HepG2 (cell line): ENCODE results near the gene CDK13. TPM values are rescaled to one million over a fixed set of nuclear protein-coding genes. Genes with fewer than 3 reads are reported as not detected.

ENCODE experiments used
- ATAC-seq: fragments of 200-7000 bp; cut with Tn5 transposase; 3 replicates; pipeline ENCODE4 v1.9.1; 2020; ENCODE audit warnings: mild to moderate bottlenecking, moderate library complexity
- BruUV-seq: library from RNA; stranded (reverse); fragments of 400-500 nt; replicated peaks from 2 replicates; lab custom pipeline; 2021; lab: Mats Ljungman, UMichigan
- CTCF ChIA-PET: fragments of 300-600 bp; formaldehyde crosslinking; extraction: SDS; loops from one replicate; lab custom pipeline; 2021; ENCODE audit warnings: low total read pairs, inconsistent platforms, low intra/inter-chr PET ratio; lab: Yijun Ruan, JAX
- POLR2A ChIA-PET: fragments of 350-600 bp; sonication (Branson Sonifier 250); formaldehyde crosslinking; loops from one replicate; lab custom pipeline; 2020; ENCODE audit warnings: antibody characterized with exemption, inconsistent platforms; lab: Yijun Ruan, JAX
- DNase-seq: peaks from one replicate; pipeline ENCODE4 v3.0.0-alpha.2; 2015; ENCODE audit warnings: low spot score
- FAIRE-seq: peaks from 3 replicates; lab custom pipeline; 2011; peaks lifted over from hg19 to GRCh38; lab: Jason Lieb, UNC
- H2AFZ ChIP-seq: one replicate; pipeline ENCODE4 v1.6.1; 2011; ENCODE audit warnings: low read length, inconsistent platforms
- H3K27ac ChIP-seq: fragments of 300-600 bp; 3 replicates; pipeline ENCODE4 v1.8.0; 2011; ENCODE audit warnings: mixed run types, mild to moderate bottlenecking, mixed read lengths, low read length, inconsistent platforms; ENCODE audit not compliant: insufficient read depth; ENCODE audit errors: extremely low read length
- H3K27me3 ChIP-seq, 2 experiments: fragments of 200-600 bp in 1 of 2; 2 replicates in 1 of 2; 3 replicates in 1 of 2; pipeline versions ENCODE4 v1.6.0 to v1.8.0; 2011; ENCODE audit warnings: low read length in 2 of 2, mild to moderate bottlenecking in 2 of 2, moderate library complexity in 2 of 2, inconsistent platforms in 1 of 2; ENCODE audit not compliant: insufficient read depth in 2 of 2, control insufficient read depth in 1 of 2
- H3K36me3 ChIP-seq, 2 experiments: fragments of 200-600 bp in 1 of 2; replicated peaks in 1 of 2; 2 replicates in 1 of 2; 3 replicates in 1 of 2; pipeline versions ENCODE4 v1.5.1 to v1.8.0; 2011; ENCODE audit warnings: low read length in 2 of 2, inconsistent platforms in 1 of 2; ENCODE audit not compliant: insufficient read depth in 2 of 2, control insufficient read depth in 1 of 2
- H3K4me1 ChIP-seq: 2 replicates; pipeline ENCODE4 v1.5.1; 2012; ENCODE audit warnings: low read length, inconsistent platforms; ENCODE audit not compliant: insufficient read depth
- H3K4me2 ChIP-seq: 2 replicates; pipeline ENCODE4 v1.6.0; 2011; ENCODE audit warnings: low read depth, low read length, inconsistent platforms
- H3K4me3 ChIP-seq, 3 experiments: fragments of 200-600 bp in 1 of 3; sonication (generic), shearing (Covaris generic) in 1 of 3; replicated peaks in 1 of 3; 2 replicates each; pipeline ENCODE4 v1.5.1; 2011 to 2016; ENCODE audit warnings: low read length in 3 of 3, inconsistent platforms in 2 of 3, low read depth in 2 of 3, mild to moderate bottlenecking in 2 of 3, control low read depth in 1 of 3, mixed read lengths in 1 of 3; ENCODE audit not compliant: insufficient read depth in 1 of 3
- H3K79me2 ChIP-seq: one replicate; pipeline ENCODE4 v1.6.1; 2011; ENCODE audit warnings: low read length, inconsistent platforms; ENCODE audit not compliant: insufficient read depth
- H3K9ac ChIP-seq: 2 replicates; pipeline ENCODE4 v1.6.0; 2011; ENCODE audit warnings: mild to moderate bottlenecking, low read depth, low read length, inconsistent platforms; ENCODE audit not compliant: insufficient read depth
- H3K9me3 ChIP-seq: 2 replicates; pipeline ENCODE4 v1.5.1; 2012; ENCODE audit warnings: mild to moderate bottlenecking, low read length
- H4K20me1 ChIP-seq: 2 replicates; pipeline ENCODE4 v1.6.0; 2011; ENCODE audit warnings: inconsistent platforms, mild to moderate bottlenecking, low read length, moderate library complexity; ENCODE audit not compliant: insufficient read depth
- CHCHD3 ChIP-seq: sonication (generic); formaldehyde crosslinking; IDR thresholded peaks from 2 replicates; pipeline ENCODE4 v1.8.0; 2022; ENCODE audit warnings: mild to moderate bottlenecking, missing genetic modification reagents, moderate library complexity
- HHEX ChIP-seq: IDR thresholded peaks from 2 replicates; pipeline ENCODE4 v1.6.1; 2016; ENCODE audit warnings: control low read depth
- NFE2L2 ChIP-seq: fragments of 150-350 bp; IDR thresholded peaks from 2 replicates; pipeline ENCODE4 v1.6.1; 2014; ENCODE audit warnings: low read length
- NFKB2 ChIP-seq: sonication (generic); formaldehyde crosslinking; IDR thresholded peaks from 2 replicates; pipeline ENCODE4 v1.4.0; 2020; ENCODE audit warnings: missing genetic modification reagents, borderline replicate concordance
- SNRNP70 ChIP-seq: fragments of 200-400 bp; formaldehyde crosslinking; IDR thresholded peaks from 2 replicates; pipeline ENCODE4 v1.6.1; 2017; ENCODE audit warnings: mild to moderate bottlenecking, low read depth, low read length, moderate library complexity
- SPEN ChIP-seq: sonication (generic); formaldehyde crosslinking; IDR thresholded peaks from 2 replicates; pipeline ENCODE4 v1.5.1; 2020; ENCODE audit warnings: low read depth, mild to moderate bottlenecking, missing genetic modification reagents
- U2AF2 ChIP-seq: fragments of 200-400 bp; formaldehyde crosslinking; IDR thresholded peaks from 2 replicates; pipeline ENCODE4 v1.6.1; 2017; ENCODE audit warnings: low read depth, mild to moderate bottlenecking, low read length
- WGBS: methylation state at CpG from one replicate; pipeline ENCODE4 v1.1.6; 2017; ENCODE audit warnings: low lambda C conversion rate; 5-methylcytosine and 5-hydroxymethylcytosine counted together
- in situ Hi-C: cut with HindIII; loops from 2 replicates; pipeline ENCODE4 v1.10.0; 2017; ENCODE audit warnings: low pct_unique_long_range_greater_than_20kb; ENCODE audit not compliant: extremely low pct_ligation_motif_present
- intact Hi-C: fragments of 100-400 bp; cut with micrococcal nuclease; formaldehyde crosslinking; loops from one replicate; pipeline ENCODE4 v1.10.0; 2022; ENCODE audit not compliant: unreplicated experiment
- polyA plus RNA-seq, 8 experiments: library from polyadenylated mRNA; depleted of rRNA in 3 of 8; stranded (reverse) in 7 of 8; unstranded in 1 of 8; fragments of >200 nt; fragmentation: Illumina TruSeq in 4 of 8; extraction: Trizol in 4 of 8; gene quantifications; 2 replicates each; pipeline versions ENCODE4 v1.2.1 to v1.2.3, GENCODE V29; 2011 to 2016; ENCODE audit warnings: low read depth in 4 of 8, missing spikeins in 1 of 8, mixed read lengths in 1 of 8; ENCODE audit not compliant: insufficient read depth in 1 of 8
- total RNA-seq, 5 experiments: library from RNA; depleted of rRNA; stranded (reverse); fragments of >200 nt; fragmentation: Illumina TruSeq; extraction: Trizol; gene quantifications; 2 replicates each; pipeline ENCODE4 v1.2.3, GENCODE V29; 2016; ENCODE audit warnings: low read depth in 1 of 5
- TF ChIP-seq, protein P1 (sequence below): sonication (generic); formaldehyde crosslinking; IDR thresholded peaks from 2 replicates; pipeline ENCODE4 v1.4.0; 2020; ENCODE audit warnings: missing genetic modification reagents, borderline replicate concordance
- TF ChIP-seq, protein P2 (sequence below): sonication (generic); formaldehyde crosslinking; IDR thresholded peaks from 2 replicates; pipeline ENCODE4 v1.5.0; 2020; ENCODE audit warnings: mild to moderate bottlenecking, missing genetic modification reagents, moderate library complexity
- TF ChIP-seq, protein P3 (sequence below): sonication (generic); formaldehyde crosslinking; IDR thresholded peaks from 2 replicates; pipeline ENCODE4 v1.5.0; 2020; ENCODE audit warnings: missing genetic modification reagents
- TF ChIP-seq, protein P4 (sequence below): sonication (generic); formaldehyde crosslinking; IDR thresholded peaks from 2 replicates; pipeline ENCODE4 v1.4.0; 2020; ENCODE audit warnings: missing genetic modification reagents
- TF ChIP-seq, protein P5 (sequence below): sonication (generic); formaldehyde crosslinking; IDR thresholded peaks from 2 replicates; pipeline ENCODE4 v1.5.0; 2020; ENCODE audit warnings: missing genetic modification reagents

The CDK13 gene
- total and polyA plus RNA-seq, 2 of the 13 experiments (the other 11 are each of a cell fraction or from before 2014, with no cell fraction given), result 21.0 to 40.9 TPM

DNA sequence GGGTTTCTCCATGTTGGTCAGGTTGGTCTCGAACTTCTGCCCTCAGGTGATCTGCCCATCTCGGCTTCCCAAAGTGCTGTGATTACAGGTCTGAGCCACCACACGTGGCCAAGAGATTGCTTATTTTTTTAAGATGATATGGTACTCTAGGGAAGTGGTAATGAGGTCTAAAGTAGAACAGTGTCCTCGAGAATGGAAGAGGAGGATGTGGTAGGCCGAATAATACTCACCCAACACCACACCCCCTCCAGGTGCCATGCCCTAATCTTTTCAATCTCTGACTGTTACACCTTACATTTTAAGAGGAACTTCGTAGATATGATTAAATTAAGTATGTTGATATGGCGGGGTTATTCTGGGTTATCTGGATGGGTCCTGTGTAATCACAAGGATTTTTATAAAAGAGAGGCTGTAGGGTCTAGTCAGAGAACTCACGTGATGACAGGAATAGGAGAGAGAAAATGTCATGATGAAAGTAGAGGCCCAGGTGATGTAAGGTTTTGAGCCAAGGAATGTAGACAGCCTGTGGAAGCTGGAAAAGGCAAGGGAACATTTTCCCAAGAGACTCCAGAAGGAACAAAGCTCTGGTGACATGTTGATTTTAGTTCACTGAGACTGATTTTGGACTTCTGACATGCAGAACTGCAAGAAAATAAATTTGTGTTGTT, 29.5 kb downstream of the CDK13 start:
- H3K27ac ChIP-seq, result no peak overlapping the region
- intact Hi-C loops, result no loop called here
- H3K9me3 ChIP-seq, result no peaks in the 10 kb centered on the region
- no peaks in the 10 kb centered on the region for H3K4me1 ChIP-seq
- ChIA-PET CTCF (no interaction called here), POLR2A (no interaction called here)
- H3K4me3 ChIP-seq, result no peak overlapping the region
- no peaks in the 10 kb centered on the region for H3K36me3 ChIP-seq
- H3K9ac ChIP-seq, result no peak overlapping the region
- in situ Hi-C loops, result no loop called here
- ATAC-seq (no peak), FAIRE-seq (no peak), DNase-seq (no peak)
- peaks cover 5% of the 10 kb centered on the region for H4K20me1 ChIP-seq
- no peak overlapping the region for H3K4me2 ChIP-seq
- H2AFZ ChIP-seq, result no peak overlapping the region
- H3K79me2 ChIP-seq, result peaks cover 80% of the 10 kb centered on the region
- 93% methylated on average over 8 of the region's 8 CpGs for WGBS
- BruUV-seq, result no TSS peak
- H3K27me3 ChIP-seq, result no peaks in the 10 kb centered on the region
- TF ChIP-seq, protein P1, sequence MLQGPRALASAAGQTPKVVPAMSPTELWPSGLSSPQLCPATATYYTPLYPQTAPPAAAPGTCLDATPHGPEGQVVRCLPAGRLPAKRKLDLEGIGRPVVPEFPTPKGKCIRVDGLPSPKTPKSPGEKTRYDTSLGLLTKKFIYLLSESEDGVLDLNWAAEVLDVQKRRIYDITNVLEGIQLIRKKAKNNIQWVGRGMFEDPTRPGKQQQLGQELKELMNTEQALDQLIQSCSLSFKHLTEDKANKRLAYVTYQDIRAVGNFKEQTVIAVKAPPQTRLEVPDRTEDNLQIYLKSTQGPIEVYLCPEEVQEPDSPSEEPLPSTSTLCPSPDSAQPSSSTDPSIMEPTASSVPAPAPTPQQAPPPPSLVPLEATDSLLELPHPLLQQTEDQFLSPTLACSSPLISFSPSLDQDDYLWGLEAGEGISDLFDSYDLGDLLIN (CRISPR knock-in tag), result no peak
- TF ChIP-seq NFE2L2 (no peak), CHCHD3 (CRISPR knock-in tag) (no peak), SNRNP70 (no peak), U2AF2 (no peak), SPEN (CRISPR knock-in tag) (no peak), HHEX (CRISPR knock-in tag) (no peak), NFKB2 (CRISPR knock-in tag) (no peak)
- TF ChIP-seq, protein P2, sequence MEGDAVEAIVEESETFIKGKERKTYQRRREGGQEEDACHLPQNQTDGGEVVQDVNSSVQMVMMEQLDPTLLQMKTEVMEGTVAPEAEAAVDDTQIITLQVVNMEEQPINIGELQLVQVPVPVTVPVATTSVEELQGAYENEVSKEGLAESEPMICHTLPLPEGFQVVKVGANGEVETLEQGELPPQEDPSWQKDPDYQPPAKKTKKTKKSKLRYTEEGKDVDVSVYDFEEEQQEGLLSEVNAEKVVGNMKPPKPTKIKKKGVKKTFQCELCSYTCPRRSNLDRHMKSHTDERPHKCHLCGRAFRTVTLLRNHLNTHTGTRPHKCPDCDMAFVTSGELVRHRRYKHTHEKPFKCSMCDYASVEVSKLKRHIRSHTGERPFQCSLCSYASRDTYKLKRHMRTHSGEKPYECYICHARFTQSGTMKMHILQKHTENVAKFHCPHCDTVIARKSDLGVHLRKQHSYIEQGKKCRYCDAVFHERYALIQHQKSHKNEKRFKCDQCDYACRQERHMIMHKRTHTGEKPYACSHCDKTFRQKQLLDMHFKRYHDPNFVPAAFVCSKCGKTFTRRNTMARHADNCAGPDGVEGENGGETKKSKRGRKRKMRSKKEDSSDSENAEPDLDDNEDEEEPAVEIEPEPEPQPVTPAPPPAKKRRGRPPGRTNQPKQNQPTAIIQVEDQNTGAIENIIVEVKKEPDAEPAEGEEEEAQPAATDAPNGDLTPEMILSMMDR (CRISPR knock-in tag), result no peak
- TF ChIP-seq, protein P3, sequence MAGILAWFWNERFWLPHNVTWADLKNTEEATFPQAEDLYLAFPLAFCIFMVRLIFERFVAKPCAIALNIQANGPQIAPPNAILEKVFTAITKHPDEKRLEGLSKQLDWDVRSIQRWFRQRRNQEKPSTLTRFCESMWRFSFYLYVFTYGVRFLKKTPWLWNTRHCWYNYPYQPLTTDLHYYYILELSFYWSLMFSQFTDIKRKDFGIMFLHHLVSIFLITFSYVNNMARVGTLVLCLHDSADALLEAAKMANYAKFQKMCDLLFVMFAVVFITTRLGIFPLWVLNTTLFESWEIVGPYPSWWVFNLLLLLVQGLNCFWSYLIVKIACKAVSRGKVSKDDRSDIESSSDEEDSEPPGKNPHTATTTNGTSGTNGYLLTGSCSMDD (CRISPR knock-in tag), result no peak
- TF ChIP-seq, protein P4, sequence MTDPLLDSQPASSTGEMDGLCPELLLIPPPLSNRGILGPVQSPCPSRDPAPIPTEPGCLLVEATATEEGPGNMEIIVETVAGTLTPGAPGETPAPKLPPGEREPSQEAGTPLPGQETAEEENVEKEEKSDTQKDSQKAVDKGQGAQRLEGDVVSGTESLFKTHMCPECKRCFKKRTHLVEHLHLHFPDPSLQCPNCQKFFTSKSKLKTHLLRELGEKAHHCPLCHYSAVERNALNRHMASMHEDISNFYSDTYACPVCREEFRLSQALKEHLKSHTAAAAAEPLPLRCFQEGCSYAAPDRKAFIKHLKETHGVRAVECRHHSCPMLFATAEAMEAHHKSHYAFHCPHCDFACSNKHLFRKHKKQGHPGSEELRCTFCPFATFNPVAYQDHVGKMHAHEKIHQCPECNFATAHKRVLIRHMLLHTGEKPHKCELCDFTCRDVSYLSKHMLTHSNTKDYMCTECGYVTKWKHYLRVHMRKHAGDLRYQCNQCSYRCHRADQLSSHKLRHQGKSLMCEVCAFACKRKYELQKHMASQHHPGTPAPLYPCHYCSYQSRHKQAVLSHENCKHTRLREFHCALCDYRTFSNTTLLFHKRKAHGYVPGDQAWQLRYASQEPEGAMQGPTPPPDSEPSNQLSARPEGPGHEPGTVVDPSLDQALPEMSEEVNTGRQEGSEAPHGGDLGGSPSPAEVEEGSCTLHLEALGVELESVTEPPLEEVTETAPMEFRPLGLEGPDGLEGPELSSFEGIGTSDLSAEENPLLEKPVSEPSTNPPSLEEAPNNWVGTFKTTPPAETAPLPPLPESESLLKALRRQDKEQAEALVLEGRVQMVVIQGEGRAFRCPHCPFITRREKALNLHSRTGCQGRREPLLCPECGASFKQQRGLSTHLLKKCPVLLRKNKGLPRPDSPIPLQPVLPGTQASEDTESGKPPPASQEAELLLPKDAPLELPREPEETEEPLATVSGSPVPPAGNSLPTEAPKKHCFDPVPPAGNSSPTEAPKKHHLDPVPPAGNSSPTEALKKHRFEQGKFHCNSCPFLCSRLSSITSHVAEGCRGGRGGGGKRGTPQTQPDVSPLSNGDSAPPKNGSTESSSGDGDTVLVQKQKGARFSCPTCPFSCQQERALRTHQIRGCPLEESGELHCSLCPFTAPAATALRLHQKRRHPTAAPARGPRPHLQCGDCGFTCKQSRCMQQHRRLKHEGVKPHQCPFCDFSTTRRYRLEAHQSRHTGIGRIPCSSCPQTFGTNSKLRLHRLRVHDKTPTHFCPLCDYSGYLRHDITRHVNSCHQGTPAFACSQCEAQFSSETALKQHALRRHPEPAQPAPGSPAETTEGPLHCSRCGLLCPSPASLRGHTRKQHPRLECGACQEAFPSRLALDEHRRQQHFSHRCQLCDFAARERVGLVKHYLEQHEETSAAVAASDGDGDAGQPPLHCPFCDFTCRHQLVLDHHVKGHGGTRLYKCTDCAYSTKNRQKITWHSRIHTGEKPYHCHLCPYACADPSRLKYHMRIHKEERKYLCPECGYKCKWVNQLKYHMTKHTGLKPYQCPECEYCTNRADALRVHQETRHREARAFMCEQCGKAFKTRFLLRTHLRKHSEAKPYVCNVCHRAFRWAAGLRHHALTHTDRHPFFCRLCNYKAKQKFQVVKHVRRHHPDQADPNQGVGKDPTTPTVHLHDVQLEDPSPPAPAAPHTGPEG (CRISPR knock-in tag), result no peak
- TF ChIP-seq, protein P5, sequence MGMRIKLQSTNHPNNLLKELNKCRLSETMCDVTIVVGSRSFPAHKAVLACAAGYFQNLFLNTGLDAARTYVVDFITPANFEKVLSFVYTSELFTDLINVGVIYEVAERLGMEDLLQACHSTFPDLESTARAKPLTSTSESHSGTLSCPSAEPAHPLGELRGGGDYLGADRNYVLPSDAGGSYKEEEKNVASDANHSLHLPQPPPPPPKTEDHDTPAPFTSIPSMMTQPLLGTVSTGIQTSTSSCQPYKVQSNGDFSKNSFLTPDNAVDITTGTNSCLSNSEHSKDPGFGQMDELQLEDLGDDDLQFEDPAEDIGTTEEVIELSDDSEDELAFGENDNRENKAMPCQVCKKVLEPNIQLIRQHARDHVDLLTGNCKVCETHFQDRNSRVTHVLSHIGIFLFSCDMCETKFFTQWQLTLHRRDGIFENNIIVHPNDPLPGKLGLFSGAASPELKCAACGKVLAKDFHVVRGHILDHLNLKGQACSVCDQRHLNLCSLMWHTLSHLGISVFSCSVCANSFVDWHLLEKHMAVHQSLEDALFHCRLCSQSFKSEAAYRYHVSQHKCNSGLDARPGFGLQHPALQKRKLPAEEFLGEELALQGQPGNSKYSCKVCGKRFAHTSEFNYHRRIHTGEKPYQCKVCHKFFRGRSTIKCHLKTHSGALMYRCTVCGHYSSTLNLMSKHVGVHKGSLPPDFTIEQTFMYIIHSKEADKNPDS (CRISPR knock-in tag), result no peak
